Stimulated activated CD4-positive, alpha-beta T cell treated with anti-CD3 and anti-CD28 coated beads, Interleukin-12 subunit alpha, Interleukin-12 subunit beta, amount 100 ng/mL, for 24 hours (primary cell): ENCODE data around the gene AHNAK.

ENCODE experiments used
- DNase-seq, 2 experiments: peaks; one replicate each; pipeline ENCODE4 v3.0.0-alpha.2; 2020; ENCODE audit warnings: low read depth in 2 of 2

AHNAK gene

DNA sequence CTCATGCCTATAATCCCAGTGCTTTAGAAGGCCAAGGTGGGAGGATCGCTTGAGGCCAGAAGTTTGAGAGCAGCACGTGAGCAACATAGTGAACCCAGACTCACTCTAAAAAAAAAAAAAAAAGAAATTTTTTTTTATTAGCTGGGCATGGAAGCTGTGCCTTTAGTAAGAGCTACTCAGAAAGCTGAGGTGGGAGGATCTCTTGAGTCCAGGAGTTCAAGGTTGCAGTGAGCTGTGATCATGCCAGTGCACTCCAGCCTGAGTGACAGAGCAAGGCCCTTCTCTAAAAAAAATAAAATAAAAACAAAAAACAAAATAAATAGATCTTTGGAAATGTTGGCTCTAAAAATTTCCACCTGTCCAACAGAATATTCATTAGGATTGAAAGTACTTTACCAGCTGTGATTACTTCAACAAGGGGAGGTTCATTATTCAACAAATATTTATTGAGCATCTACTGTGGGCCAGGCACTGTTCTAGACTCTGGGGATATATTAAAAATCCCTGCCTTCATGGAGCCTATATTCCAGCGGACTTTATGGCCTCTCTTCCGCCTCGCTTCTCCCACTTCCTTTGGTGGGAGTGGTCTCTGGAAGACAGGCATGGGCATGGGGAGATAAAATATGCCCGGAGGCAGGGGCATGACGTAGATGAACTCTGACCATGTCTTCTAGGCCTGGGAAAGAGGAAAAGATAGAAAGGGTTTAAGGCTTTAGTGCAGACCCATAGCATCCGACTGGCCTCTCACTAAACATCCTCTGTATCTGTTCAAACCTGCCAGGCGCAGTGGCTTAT is 47.9 kb downstream of the AHNAK start:
- DNase-seq = no peak

DNA sequence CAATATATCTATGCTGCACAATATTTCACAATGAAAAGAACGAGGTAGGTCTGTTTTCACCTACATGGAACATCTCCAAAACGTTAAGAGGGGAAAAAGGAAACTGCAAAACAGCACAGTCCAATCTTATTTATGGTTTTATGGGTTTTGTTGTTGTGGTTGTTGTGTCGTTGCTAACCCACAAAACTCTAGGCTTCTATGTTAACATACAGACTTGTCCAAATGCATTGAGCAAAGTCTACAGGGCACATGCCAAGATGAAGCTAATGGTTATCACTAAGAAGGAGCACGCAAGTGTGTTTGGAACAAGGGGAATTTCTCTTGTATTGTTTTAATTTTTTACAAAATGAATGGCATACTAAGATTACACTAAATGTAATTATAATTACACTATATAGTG is 48.6 kb downstream of the AHNAK start:
- DNase-seq = no peak

DNA sequence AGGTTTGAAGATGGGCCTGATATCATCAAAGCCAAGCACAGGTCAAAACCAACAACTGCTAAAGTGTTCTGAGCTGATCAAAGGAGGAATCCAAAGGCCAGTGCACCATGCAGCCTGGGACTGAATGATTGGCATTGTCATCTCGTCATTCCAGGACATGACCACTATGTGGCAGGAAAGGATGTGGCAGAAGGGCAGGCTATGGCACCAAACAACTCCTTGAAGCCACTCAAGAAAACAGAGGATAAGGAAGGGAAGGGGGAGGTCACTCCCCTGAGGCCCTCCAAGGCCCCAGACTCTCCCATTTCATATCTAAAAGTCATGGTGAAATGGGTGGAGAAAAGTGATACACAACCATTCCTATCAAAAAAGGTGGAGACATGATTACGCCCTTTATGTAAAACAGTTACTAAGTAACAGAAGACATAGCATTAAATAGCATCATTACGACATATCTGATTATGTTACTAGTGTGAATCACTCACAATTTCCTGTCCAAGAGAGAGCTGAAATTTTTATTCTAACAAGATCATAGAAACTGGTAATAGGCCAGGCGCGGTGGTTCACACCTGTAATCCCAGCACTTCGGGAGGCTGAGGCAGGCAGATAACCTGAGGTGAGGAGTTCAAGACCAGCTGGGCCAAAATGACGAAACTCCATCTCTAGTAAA is 49.3 kb downstream of the AHNAK start:
- no peak for DNase-seq

DNA sequence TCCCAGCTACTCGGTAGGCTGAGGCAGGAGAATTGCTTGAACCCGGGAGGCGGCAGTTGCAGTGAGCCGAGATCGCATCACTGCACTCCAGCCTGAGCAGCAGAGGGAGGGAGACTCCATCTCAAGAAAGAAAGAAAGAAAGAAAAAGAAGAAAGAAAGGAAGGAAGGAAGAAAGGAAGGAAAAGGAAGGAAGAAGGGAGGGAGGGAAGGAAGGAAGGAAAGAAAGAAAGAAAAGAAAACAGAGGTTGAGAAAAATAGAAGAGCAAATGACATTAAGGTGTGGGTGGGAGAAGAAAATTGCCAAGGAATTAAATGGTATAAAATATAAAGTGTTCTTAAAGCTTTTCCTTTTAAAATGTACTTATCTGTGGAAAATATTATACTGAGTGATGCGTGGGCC is 49.9 kb downstream of the AHNAK start:
- DNase-seq = no peak

DNA sequence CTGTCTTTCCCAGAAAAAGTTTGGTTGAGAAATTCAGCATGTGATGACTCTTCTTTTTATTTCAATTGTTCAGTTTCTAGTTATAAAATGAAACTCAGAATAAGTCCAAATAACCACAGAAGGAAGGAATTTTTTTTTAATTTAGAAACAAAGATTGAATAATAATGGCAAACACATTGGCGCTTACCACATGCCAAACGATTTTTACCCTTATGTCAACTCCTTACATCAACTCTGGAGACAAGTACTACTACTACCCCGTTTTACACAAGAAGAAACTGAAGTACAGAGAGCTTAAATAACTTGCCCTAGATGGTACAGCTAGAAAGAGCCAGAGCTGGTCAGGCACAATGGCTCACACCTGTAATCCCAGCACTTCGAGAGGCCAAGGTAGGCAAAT is 52.4 kb downstream of the AHNAK start:
- no peak for DNase-seq

DNA sequence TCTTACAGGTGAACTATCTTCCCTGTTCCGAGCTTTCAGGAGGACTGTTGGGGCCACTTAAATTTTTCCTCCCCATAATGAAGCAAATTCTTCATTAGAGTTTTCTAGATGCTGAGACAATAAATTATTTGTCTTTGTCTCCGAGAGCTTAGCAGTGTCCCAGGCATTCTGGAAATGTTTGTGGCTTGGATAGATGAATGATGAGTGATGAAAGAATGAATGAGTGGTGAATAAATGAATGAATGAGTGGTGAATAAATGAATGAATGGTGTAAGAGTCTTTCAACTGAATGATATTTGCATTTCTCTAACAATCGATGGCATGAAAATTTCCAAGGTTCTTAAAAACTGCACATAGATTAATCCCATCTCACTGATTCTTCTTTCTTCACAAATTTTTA is 52.8 kb downstream of the AHNAK start:
- DNase-seq = no peak

DNA sequence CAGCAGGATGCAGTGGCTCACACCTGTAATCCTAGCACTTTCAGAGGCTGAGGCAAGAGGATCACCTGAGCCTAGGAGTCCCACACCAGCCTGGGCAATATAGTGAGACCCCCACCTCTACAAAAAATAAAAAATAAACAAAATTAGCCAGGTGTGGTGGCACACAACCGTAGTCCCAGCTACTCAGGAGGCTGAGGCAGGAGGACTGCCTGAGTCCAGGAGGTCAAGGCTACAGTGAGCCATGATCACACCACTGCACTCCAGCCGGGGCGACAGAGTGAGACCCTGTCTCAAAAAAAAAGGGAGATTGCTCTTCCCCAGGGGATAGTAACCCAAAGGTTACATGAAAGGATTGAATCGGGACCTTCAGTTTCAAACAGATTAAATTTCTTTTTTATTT is 54.0 kb downstream of the AHNAK start:
- no peak for DNase-seq

DNA sequence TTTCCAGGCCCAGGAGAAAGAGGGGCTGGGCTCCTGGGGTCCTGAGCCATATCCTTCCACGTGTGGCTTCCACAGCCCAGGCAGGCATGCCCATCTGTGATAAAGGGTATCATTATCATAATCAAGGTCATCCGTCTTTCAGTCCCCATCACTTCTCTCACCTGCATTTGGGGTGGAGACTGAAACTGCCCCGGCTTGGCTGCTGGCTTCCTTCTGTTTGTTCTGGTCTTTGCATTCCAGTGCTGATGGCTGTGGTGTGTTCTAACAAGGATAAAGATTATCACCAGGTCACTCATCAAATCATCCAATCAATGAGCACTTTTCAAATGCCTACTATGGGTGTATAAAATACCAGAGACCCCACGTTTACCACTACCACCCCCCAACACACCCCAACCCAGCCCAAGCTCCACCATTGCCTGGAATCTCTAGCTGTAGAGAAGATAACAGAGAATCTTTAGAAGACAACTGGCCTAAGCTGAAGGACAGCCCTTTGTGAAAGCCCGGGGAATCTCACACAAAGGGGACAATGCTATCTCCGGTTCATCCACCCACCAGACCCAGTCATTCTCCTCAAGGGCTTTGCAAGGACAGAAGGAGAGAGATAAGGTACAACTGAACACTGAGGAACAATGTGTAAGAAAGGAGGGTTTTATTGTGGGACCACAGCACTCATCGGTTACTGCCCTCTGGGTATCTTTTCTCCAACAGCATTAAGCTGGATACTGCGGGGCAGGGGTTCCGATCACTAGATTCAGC is 54.9 kb downstream of the AHNAK start:
- DNase-seq = no peak

DNA sequence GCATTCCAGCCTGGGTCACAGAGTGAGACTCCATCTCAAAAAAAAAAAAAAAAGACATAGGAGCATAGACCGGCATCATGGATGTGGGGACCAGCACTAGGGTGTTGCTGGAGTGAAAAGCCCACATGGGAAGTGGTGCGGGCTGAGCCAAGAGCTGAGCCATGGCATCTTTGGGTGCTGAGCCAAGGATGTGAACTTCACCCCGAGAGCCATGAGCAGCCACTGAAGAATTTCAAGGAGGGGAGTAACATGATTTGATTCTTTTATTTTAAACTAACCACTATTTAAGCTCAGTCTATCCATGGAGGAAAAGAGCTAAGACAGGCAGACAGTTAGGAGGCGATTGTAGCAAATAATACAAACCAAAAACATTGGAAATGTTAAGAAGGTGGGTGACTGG is 57.4 kb downstream of the AHNAK start:
- DNase-seq = no peak

DNA sequence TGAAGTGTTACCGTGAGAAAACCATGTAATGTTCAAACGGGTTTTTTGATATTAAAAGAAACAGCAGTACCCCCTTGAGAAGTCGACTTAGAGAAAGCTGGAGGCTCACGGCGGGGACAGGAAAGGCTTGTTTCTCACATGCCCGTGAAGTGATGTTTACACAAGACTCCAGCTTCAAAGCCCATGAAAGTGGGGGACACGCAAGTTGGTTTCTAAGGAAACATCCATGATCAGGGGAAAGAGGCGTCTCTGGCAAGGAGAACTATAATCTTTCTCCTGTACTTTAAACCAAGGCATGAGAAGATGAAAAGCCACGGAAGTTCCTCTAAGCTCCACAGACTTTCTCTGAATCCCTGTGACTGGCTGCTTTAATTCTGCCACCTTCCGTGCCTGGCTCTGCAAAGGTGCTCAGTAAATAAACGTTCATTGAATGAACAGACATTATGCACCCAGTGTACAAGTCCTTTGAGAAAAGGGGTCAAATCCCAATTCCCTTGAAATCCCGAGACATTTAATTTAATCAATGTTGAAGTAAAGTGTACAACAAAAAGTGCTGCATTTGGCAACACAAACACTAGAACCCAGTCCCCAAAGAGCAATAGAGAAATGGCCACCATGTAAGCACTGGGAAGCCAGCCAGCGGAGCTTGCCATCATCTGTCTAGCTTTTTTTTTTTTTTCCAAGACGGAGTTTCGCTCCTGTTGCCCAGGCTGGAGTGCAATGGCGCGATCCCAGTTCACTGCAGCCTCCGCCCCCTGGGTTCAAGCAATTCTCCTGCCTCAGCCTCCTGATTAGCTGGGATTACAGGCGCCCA is 58.7 kb downstream of the AHNAK start:
- DNase-seq = no peak

DNA sequence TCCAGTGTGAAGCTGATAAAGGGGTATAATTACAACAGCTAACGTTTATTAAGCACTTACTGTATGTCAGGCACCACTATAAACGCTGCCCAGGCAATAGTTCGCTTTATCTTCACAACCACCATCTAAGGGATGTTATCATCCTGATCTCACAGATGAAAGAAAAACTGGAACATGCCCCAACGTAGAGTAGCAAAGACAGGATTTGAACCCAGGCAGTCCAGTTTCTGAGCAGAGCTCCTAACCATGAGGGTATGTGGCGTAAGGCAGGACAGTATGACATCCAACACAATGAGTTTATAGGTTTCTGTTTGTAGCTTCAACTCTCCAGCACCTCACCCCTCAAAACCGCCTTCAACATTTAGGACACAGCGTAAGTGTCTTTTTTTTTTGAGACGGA is 59.5 kb downstream of the AHNAK start:
- DNase-seq = no peak

DNA sequence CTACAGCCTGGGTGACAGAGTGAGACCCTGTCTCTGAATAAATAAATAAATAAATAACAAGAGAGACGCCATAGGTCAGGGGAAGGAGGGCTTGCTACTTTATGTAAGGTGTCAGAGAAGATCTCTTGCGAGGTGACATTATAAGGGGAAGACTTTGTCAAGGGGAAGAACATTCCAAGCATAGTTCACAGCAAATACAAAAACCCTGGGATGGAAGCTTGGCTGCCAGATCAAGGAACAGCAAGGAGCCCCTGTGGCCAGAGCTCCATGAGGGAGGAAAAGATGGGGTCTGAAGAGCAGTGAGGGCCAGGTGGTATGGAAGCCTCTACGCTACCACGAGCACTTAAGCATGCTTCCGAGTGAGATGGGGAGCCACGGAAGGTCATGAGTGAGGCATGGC is 62.3 kb downstream of the AHNAK start:
- DNase-seq = no peak

DNA sequence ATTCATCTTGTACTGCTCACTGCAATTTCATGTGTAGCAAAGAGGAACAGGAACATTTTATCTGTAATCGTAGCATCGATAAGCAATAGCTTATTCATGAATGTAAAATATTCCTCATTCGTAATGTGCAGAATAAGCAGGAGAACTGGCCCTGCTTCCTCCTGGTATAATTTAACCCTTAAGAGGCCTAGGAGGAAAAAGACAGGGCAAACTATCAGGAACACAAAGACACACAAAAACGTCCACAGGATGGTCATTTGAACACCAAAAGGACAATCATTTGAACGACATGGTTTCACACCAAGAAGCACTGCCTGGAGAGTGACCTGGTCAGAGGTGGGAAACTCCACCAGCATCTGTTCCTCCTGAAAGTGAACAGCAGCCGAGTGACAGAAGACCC is 63.9 kb downstream of the AHNAK start:
- no peak for DNase-seq

DNA sequence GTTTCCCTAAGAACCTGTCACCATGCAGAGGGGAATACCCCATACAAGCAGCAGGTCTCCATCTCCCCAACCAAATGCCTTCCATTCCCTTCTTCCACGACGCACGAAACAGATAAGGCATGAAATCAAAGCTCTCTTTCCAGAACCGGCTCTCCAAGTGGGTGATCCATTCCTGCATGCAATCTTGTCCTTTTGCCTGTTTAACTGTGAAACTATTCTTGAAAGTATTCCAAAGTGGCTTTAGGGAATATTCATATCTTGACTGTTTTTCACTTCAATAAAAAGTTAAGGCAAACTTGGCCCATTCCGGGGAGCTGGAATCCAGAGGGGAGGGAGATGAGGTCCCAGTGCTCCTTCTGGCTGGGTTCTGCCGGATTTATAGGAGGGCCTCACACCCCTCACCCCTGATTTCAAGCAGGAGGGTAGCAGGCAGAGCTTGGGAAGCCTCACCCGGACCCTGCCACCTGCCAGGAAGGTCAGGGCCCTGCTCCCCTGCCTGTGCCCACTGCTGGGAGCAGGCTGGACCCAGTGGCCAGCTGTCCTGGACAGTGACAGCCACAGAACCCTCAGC is 66.9 kb downstream of the AHNAK start:
- no peak for DNase-seq

DNA sequence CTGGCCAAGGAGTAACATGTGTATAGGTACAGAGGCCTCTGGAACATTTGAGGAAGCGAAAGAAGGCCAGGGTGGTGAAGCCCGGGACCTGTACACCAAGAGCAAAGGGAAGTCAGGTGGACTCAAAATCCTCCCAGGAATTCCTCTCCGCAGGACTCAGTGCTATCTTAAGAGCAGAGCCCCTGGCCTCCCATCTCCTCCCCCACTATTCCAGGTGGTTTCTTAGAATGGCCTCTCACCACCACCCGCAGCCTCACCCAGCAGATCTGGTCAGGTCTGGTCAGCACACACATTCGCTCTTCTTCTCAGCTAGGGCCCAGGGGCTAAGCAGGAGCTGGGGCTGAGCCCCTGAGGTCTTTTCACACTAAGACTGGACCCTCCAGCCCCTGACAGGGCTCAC is 68.7 kb downstream of the AHNAK start:
- no peak for DNase-seq

DNA sequence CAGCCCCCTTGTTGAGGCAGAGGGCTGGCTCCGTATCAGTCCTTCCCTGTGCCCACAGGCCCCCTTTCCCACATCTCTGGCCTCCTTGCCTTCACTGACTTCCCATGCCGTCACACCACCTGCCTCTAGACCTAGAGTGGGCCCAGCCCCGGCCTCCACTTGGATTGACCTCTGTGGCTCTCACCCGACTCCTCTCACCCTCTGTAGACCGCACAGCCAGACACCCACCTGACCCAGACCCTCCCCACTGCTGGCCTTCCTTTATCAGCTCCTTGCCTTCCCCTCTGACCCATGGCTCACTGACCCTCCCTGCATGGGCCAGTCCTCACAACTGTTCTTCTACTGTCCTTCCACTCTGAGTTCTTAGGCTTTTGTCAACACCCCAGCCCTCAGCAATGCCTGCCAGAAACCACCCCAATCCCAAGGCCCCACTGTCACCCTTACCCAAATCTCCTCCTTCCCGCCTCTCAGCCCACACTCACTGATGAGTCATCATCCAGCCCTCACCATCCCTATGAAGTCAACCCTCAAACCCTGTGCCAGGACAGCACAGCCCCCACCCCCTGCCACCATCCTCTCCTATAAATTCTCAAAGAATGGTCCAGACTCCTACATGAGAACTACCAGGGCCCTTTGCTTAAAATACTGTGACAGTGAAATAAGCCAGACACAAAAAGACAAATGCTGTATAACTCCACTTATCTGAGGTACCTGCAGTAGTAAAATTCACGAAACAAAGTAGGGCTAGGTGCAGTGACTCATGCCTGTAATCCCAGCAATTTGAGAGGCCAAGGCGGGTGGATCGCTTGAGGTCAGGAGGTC is 74.3 kb downstream of the AHNAK start:
- no peak for DNase-seq

DNA sequence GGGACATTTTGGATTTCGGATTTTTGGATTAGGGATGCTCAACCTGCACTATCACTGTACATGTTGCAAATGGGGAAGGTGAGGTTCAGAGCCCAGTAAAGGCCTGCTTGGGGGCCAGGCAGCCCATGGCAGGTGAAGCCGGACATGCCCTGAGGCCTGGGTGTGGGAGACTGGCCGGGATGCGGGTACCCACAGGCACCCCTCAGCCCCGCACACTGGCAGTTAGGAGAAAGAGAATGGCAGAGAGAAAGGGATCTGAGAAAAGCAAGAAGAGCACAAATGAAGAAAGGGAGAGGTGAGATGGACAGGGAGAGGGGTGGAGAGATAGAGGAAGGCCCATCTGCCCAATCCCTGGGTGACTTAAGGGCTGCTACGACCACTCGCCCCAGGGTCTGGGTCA is 75.0 kb downstream of the AHNAK start:
- no peak for DNase-seq

DNA sequence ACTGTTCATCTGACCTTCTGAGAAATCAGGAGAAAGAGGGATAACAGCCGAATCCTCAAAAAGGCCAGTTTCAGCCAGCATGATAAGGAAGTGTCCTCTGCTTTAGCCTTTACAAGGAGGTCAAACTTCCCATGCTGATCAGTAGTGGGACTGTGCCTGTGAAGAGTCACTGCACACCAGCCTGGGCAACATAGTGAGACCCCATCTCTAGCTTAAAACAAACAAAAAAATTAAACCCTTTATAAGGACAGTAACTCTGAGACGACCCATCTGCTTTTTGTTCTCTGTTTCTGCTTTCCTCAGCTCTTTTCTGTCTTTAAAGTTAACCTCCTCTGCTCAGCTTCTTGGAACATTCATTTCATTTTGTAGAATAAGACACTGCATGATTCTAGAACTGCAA is 78.0 kb downstream of the AHNAK start:
- DNase-seq = no peak

DNA sequence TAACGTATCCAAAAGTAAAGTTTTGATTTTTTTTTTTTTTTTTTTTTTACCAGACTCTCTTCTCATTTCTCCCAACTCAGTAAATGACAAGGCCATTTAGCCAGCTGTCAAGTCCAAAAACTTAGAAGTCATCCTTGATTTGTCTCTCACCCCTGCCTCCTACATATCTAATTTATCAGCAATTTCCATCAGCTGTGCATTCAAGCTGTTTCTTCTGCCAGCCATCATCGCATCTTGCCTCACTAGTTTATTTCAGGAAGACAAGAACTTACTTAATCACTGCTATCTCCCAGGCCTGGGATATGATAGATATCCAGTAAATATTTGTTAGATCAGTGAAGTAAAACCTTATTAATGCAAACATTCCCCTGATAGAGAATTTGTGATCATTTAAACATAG is 80.2 kb downstream of the AHNAK start:
- DNase-seq = no peak

DNA sequence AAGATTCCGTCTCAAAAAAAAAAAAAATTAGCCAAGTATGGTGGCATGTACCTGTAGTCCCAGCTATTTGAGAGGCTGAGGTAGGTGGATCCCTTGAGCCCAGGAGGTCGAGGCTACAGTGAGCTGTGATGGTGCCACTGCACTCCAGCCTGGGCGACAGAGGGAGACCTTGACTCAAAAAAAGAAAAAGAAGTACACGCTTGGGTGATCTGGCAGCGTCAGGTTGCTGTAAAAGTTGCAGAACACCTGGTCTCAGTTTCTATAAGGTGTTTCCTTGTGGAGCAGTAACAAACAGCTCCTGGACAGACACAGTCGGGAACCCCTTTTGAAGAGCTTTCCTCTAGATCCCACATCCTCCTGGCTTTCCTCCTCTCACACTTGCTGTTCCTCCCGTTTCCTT is 82.0 kb downstream of the AHNAK start:
- no peak for DNase-seq

DNA sequence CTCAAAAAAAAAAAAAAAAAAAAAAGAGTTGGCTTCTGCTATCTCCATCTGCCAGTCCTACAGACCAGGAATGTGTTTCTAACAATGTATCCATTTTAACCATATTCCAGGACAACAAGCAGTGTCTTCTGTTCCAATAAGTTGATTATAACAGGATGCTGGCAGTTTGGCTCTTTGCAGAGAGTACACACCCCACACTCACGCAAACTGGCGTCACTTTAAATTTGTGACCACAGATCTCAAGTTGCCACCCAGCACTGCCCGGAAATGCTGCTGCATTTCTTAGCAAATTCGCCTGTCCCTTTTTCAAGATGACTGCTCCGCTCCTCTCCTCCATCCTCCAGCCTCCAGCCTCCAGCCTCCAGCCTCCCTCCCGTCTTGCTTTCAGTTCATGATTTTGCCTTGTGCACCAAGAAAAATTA is 83.5 kb downstream of the AHNAK start:
- DNase-seq = no peak
